Measurements from ENCODE around the gene F3.

- TF ChIP-seq CTCF (IDR thresholded peaks at IDR 0.05), result no peak
- TF ChIP-seq EZH2 (IDR thresholded peaks at IDR 0.05; ENCODE audit: borderline replicate concordance, insufficient read depth, low read depth, low read length, poor library complexity, severe bottlenecking), result no peak
These were observed 8.8 kb upstream of the F3 start for GRCh38 chr1:94550396-94550795.

Data from B cell (primary cell).